ENCODE results near the gene LRBA.

Gene LRBA

DNA sequence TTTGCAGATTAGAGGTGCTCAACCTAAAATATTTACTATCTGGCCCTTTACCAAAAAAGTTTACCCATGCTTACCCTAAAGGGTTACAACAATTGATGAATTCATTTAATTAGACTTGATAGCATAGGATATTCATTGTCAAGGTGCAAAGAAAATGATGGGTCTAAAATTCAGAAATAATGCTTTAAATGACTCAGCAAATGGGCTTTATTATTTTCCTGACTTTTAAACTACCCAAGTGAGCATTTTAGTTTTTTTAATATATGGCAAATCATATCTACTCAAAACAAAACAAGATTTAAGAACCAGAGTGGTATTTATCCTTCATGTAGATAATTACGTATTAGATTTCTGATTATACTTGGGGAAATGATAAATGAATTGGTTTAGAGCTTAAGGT is 701.1 kb downstream of the LRBA start:
- Histone ChIP-seq H3K9ac (ENCODE audit: low read depth, low read length) (no peak overlapping the region), H3K9me3 (ENCODE audit: control insufficient read depth, insufficient read depth, low read length) (no peaks in the 10 kb centered on the region), H3K27me3 (ENCODE audit: control insufficient read depth, insufficient read depth, low read length) (no peaks in the 10 kb centered on the region), H3K36me3 (ENCODE audit: control insufficient read depth, insufficient read depth, low read length) (no peaks in the 10 kb centered on the region), H3K4me3 (ENCODE audit: low read depth, low read length) (no peak overlapping the region), H3K4me1 (ENCODE audit: control insufficient read depth, insufficient read depth, low read length) (peaks cover 9% of the 10 kb centered on the region)

DNA sequence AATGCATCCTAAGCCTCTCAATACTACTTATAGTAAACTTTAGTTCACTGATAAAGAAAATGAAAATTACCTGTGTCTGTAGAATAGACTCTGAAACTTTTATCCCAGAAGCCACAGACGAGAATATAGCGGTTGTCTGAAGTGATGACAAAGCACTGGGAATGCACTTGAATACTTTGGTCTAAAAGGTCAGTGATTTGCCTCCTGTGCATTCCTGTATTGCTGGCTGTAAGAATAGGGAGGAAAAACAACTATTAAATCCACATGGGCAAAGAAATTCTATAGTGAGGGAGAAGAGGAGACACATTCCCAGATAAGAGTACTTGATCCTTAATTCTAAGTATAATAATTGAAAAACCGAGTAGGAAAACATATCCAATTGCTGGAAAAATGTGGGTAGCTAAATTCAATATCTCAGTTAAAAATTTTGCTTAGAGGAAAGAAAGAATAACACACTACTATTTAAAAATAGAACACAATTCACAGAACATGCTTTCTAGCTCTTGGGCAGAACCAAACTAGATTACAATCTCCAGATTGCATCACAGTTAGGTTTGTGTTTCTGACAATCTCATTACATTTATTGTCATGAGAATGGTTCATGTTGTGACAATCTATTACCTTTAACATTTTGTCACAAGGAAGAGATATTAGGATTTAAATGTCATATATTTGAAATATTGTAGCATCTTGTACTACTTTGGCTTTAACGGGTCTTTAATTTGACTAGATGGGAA is 704.8 kb downstream of the LRBA start:
- Histone ChIP-seq H3K27me3 (ENCODE audit: control insufficient read depth, insufficient read depth, low read length) (no peaks in the 10 kb centered on the region), H3K9me3 (ENCODE audit: control insufficient read depth, insufficient read depth, low read length) (no peaks in the 10 kb centered on the region), H3K4me3 (ENCODE audit: low read depth, low read length) (no peak overlapping the region), H3K9ac (ENCODE audit: low read depth, low read length) (no peak overlapping the region), H3K4me1 (ENCODE audit: control insufficient read depth, insufficient read depth, low read length) (peaks cover 4% of the 10 kb centered on the region), H3K36me3 (ENCODE audit: control insufficient read depth, insufficient read depth, low read length) (no peaks in the 10 kb centered on the region)

DNA sequence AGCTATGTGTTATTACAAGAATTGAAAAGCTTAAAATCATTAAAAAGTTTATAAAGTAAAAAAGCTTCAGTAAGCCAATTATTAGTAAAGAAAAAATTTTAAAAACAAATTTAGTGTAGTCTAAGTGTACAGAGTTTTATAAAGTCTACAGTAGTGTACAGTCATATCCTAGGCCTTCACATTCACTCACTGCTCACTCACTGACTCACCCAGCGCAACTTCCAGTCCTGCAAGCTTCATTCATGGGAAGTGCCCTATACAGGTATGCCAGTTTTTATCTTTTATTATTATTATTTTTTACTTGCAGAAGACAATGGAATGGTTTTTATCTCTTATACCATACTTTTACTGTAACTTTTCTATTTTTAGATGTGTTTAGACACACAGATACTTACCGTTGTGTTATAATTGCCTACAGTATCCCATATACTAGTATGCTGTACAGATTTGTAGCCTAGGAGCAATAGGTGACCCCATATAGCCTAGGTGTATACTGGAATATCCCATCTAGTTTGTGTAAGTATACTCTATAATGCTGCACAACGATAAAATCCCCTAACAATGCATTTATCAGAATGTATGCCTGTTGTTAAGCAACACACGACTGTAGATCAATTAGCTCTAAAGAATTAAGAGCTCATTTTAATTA is 706.1 kb downstream of the LRBA start:
- H3K4me3 ChIP-seq (ENCODE audit: low read depth, low read length) = no peak overlapping the region
- no peaks in the 10 kb centered on the region for H3K4me1 ChIP-seq (ENCODE audit: control insufficient read depth, insufficient read depth, low read length)
- no peaks in the 10 kb centered on the region for H3K27me3 ChIP-seq (ENCODE audit: control insufficient read depth, insufficient read depth, low read length)
- no peaks in the 10 kb centered on the region for H3K9me3 ChIP-seq (ENCODE audit: control insufficient read depth, insufficient read depth, low read length)
- no peaks in the 10 kb centered on the region for H3K36me3 ChIP-seq (ENCODE audit: control insufficient read depth, insufficient read depth, low read length)
- no peak overlapping the region for H3K9ac ChIP-seq (ENCODE audit: low read depth, low read length)

DNA sequence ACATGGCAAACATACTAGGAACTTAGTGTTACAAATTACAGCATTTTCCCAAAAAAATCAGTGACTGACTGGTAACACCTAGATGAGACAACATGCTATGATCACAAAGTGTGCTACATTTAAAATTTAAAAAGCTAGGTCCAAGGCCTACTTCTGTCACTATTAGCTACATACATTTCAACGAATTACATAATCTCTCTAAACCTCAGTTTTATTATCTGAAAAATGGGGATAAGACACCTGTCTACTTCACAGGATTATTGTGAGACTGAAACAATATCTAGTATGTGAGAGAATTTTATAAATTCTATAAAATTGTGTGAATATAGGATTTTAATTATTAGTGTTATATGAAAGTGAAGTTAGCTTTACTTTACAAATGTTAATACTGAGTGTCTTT is 708.4 kb downstream of the LRBA start:
- Histone ChIP-seq H3K36me3 (ENCODE audit: control insufficient read depth, insufficient read depth, low read length) (no peaks in the 10 kb centered on the region), H3K9me3 (ENCODE audit: control insufficient read depth, insufficient read depth, low read length) (no peaks in the 10 kb centered on the region), H3K27me3 (ENCODE audit: control insufficient read depth, insufficient read depth, low read length) (no peaks in the 10 kb centered on the region), H3K4me3 (ENCODE audit: low read depth, low read length) (no peak overlapping the region), H3K9ac (ENCODE audit: low read depth, low read length) (no peak overlapping the region), H3K4me1 (ENCODE audit: control insufficient read depth, insufficient read depth, low read length) (no peaks in the 10 kb centered on the region)

DNA sequence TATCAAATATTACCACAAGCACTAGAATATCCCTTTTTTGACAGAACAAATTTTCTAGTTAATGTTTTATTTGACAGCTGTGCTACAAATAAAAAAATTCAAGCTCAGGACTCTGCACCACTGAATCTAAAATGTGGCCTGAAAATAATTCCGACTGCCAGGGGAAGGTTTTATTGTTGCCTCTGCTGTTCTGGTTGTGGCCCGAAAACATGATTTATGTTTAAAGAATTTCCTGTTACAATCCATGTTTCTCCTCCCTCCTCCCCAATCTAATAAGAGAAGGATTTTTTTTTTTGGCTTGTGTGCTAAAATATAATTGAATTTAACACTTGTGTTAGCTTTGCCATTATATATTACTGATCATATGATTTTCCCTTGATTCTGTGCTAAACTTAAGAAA is 709.1 kb downstream of the LRBA start:
- H3K9ac ChIP-seq (ENCODE audit: low read depth, low read length) = no peak overlapping the region
- H3K36me3 ChIP-seq (ENCODE audit: control insufficient read depth, insufficient read depth, low read length) = no peaks in the 10 kb centered on the region
- no peaks in the 10 kb centered on the region for H3K4me1 ChIP-seq (ENCODE audit: control insufficient read depth, insufficient read depth, low read length)
- no peak overlapping the region for H3K4me3 ChIP-seq (ENCODE audit: low read depth, low read length)
- no peaks in the 10 kb centered on the region for H3K27me3 ChIP-seq (ENCODE audit: control insufficient read depth, insufficient read depth, low read length)
- no peaks in the 10 kb centered on the region for H3K9me3 ChIP-seq (ENCODE audit: control insufficient read depth, insufficient read depth, low read length)

DNA sequence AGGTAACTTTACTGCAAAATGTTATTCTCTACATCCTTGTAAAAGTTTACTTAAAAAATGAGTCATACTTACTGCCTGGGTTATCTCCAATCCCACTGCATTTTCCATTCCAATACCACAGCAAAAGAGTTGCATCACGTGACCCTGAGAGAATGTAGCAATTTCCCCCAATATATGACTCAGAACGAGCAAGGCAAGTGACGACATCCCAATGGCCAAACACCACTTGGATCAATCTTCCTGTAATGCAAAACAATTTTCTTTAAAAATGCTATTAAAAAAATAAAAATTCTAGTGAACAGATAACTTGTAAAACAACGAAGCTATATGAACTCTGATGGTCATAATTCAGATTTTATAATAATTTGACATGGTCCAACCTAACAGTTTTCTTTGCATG is 712.5 kb downstream of the LRBA start:
- Histone ChIP-seq H3K36me3 (ENCODE audit: control insufficient read depth, insufficient read depth, low read length) (no peaks in the 10 kb centered on the region), H3K4me1 (ENCODE audit: control insufficient read depth, insufficient read depth, low read length) (no peaks in the 10 kb centered on the region), H3K9ac (ENCODE audit: low read depth, low read length) (no peak overlapping the region), H3K4me3 (ENCODE audit: low read depth, low read length) (no peak overlapping the region), H3K9me3 (ENCODE audit: control insufficient read depth, insufficient read depth, low read length) (no peaks in the 10 kb centered on the region), H3K27me3 (ENCODE audit: control insufficient read depth, insufficient read depth, low read length) (no peaks in the 10 kb centered on the region)

DNA sequence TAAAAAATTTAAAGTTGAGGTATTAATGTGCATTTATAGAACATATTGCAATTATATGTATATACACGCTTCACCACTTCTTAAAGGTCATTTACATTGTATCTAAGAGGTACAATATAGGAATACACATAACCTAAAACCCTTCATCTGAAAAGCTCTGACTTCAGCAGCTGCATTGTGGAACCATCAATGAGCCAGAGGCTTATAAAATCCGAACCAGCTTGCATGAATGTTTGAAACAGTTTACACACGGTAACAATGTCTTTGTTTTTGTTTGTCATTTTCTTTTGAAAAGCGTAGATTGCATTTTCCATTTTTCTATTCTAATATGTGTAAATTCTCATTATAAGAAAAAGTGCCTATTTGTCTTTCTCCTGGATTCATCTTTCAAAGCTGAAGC is 715.3 kb downstream of the LRBA start:
- Histone ChIP-seq H3K27me3 (ENCODE audit: control insufficient read depth, insufficient read depth, low read length) (no peaks in the 10 kb centered on the region), H3K9ac (ENCODE audit: low read depth, low read length) (no peak overlapping the region), H3K36me3 (ENCODE audit: control insufficient read depth, insufficient read depth, low read length) (no peaks in the 10 kb centered on the region), H3K9me3 (ENCODE audit: control insufficient read depth, insufficient read depth, low read length) (no peaks in the 10 kb centered on the region), H3K4me3 (ENCODE audit: low read depth, low read length) (no peak overlapping the region), H3K4me1 (ENCODE audit: control insufficient read depth, insufficient read depth, low read length) (no peaks in the 10 kb centered on the region)

DNA sequence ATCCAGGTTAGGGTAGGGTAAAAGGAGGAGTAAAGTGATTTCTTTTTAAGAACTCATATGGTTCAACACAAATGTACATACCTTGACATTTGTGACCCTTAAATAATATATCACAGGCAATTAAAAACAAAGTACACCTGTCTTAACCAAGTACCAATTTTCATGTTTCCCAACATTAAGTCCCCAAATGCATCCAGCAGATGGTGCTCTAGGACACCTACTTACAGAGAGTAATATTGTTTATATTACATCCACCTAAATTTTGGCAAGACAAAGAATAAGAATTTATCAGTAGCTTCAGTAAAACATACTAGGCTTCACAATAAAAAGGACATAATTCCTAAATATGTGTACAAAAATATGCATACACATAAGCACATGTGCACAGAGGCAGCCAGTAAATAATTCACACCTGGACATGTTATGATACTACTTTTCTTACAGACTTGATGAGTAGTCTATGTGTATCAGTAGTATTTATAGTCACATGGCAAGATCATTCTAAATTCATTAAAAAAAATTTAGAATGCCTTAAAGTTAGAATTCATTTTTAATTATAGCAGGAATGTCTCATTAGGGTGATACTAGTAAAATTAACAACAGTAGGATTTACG is 717.1 kb downstream of the LRBA start:
- Histone ChIP-seq H3K27me3 (ENCODE audit: control insufficient read depth, insufficient read depth, low read length) (no peaks in the 10 kb centered on the region), H3K9me3 (ENCODE audit: control insufficient read depth, insufficient read depth, low read length) (no peaks in the 10 kb centered on the region), H3K36me3 (ENCODE audit: control insufficient read depth, insufficient read depth, low read length) (no peaks in the 10 kb centered on the region), H3K9ac (ENCODE audit: low read depth, low read length) (no peak overlapping the region), H3K4me1 (ENCODE audit: control insufficient read depth, insufficient read depth, low read length) (no peaks in the 10 kb centered on the region), H3K4me3 (ENCODE audit: low read depth, low read length) (no peak overlapping the region)

DNA sequence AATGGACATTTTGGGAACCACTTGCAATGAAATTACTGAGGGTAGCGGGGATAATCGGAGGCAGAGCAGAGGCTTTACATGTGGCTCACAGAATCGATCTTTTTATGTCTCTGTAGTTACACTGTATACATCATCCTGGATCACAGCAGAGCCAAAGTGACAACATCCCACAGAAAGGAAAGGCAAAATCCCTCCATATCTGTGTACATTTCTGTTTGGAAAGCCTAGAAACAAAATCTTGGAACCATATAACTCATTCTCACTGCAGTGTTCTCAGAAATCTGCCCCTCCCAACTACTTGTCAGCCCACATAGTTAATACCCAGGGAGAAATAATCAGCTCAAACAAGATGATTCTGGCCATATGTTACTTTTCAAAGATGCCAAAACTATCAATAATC is 725.2 kb downstream of the LRBA start:
- no peaks in the 10 kb centered on the region for H3K27me3 ChIP-seq (ENCODE audit: control insufficient read depth, insufficient read depth, low read length)
- no peaks in the 10 kb centered on the region for H3K4me1 ChIP-seq (ENCODE audit: control insufficient read depth, insufficient read depth, low read length)
- no peak overlapping the region for H3K4me3 ChIP-seq (ENCODE audit: low read depth, low read length)
- H3K36me3 ChIP-seq (ENCODE audit: control insufficient read depth, insufficient read depth, low read length) = no peaks in the 10 kb centered on the region
- H3K9ac ChIP-seq (ENCODE audit: low read depth, low read length) = no peak overlapping the region
- H3K9me3 ChIP-seq (ENCODE audit: control insufficient read depth, insufficient read depth, low read length) = no peaks in the 10 kb centered on the region

DNA sequence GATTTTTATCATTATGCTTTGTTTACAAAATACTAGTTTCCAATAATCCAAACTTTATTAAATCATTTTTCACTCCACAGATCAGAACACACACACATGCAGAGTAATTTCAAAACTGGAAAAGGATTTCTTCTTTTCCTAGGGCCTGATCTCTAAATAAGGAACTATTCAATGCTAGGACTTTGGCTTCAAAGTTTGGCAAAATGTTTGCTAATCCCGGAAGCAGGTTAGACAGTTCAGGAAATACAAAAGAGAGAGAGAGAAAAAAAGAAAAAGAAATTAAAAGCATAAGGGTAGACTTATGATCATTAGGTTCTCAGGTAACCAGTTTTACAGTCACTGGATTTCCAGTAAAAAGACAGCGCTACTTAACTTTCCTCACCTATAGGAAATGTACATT is 725.9 kb downstream of the LRBA start:
- H3K4me3 ChIP-seq (ENCODE audit: low read depth, low read length) = no peak overlapping the region
- no peaks in the 10 kb centered on the region for H3K9me3 ChIP-seq (ENCODE audit: control insufficient read depth, insufficient read depth, low read length)
- H3K9ac ChIP-seq (ENCODE audit: low read depth, low read length) = no peak overlapping the region
- H3K27me3 ChIP-seq (ENCODE audit: control insufficient read depth, insufficient read depth, low read length) = no peaks in the 10 kb centered on the region
- H3K36me3 ChIP-seq (ENCODE audit: control insufficient read depth, insufficient read depth, low read length) = no peaks in the 10 kb centered on the region
- H3K4me1 ChIP-seq (ENCODE audit: control insufficient read depth, insufficient read depth, low read length) = no peaks in the 10 kb centered on the region

DNA sequence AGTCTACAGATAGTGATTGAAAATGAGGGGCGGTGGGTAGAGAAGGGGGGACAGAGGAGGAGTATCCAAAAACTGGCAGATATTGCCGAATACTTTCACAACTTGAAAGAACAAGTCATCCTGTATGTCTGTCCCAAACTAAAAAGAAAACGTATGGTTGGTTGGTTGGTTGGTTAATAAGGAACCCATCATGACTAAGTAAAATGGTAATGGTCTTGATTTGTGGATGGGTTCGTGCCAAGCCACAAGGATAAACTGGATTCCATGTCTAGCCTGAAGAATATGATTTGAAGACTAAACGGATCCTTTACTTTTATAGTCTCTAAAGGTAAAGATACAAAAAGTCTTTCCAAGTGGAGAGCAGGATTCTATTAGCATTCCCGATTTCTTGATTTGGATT is 728.4 kb downstream of the LRBA start:
- H3K4me3 ChIP-seq (ENCODE audit: low read depth, low read length) = no peak overlapping the region
- H3K27me3 ChIP-seq (ENCODE audit: control insufficient read depth, insufficient read depth, low read length) = no peaks in the 10 kb centered on the region
- no peaks in the 10 kb centered on the region for H3K9me3 ChIP-seq (ENCODE audit: control insufficient read depth, insufficient read depth, low read length)
- no peak overlapping the region for H3K9ac ChIP-seq (ENCODE audit: low read depth, low read length)
- H3K4me1 ChIP-seq (ENCODE audit: control insufficient read depth, insufficient read depth, low read length) = no peaks in the 10 kb centered on the region
- no peaks in the 10 kb centered on the region for H3K36me3 ChIP-seq (ENCODE audit: control insufficient read depth, insufficient read depth, low read length)

DNA sequence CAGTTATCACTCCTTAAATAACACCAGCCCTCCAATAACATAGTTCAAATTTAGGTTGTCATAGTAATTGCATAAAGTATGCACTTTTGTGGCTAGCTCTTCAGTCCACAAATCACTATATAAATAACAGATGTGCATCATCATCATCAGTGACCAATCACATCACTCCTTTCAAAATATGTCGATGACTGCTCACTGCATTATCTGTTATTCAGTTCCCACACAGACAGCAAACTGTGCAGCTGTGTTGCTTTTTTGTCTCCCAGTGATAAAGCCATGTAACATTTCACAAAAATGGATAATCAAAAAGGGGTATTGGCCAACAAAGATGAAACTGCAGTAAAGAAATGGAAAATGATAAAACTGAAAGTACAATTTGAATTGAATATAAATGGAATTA is 731.4 kb downstream of the LRBA start:
- Histone ChIP-seq H3K9ac (ENCODE audit: low read depth, low read length) (no peak overlapping the region), H3K4me3 (ENCODE audit: low read depth, low read length) (no peak overlapping the region)

More for the DNA sequence above, 731.4 kb downstream of the LRBA start:
- H3K27me3 ChIP-seq (ENCODE audit: control insufficient read depth, insufficient read depth, low read length) = no peaks in the 10 kb centered on the region
- no peaks in the 10 kb centered on the region for H3K36me3 ChIP-seq (ENCODE audit: control insufficient read depth, insufficient read depth, low read length)
- H3K9me3 ChIP-seq (ENCODE audit: control insufficient read depth, insufficient read depth, low read length) = no peaks in the 10 kb centered on the region
- no peaks in the 10 kb centered on the region for H3K4me1 ChIP-seq (ENCODE audit: control insufficient read depth, insufficient read depth, low read length)

Measured in iPS-15b (cell line).